H1 (cell line): ENCODE measurements around the gene USHBP1.

ENCODE experiments used
- CTCF ChIP-seq, 3 experiments: IDR thresholded peaks; 1 replicate in 2 of 3; 2 replicates in 1 of 3; pipeline versions ENCODE4 v1.5.1 to v1.6.1; 2011; ENCODE audit warnings: low read length in 3 of 3, mild to moderate bottlenecking in 3 of 3, inconsistent platforms in 2 of 3, low read depth in 1 of 3, moderate library complexity in 1 of 3; ENCODE audit not compliant: insufficient read depth in 1 of 3; ENCODE audit errors: control extremely low read depth in 1 of 3
- EP300 ChIP-seq, 2 experiments: IDR thresholded peaks; 1 replicate in 1 of 2; 2 replicates in 1 of 2; pipeline ENCODE4 v1.6.1; 2011 to 2012; ENCODE audit warnings: low read depth in 2 of 2, low read length in 2 of 2, mild to moderate bottlenecking in 2 of 2, borderline replicate concordance in 1 of 2, inconsistent platforms in 1 of 2, moderate library complexity in 1 of 2
- JUND ChIP-seq: IDR thresholded peaks from 2 replicates; pipeline ENCODE4 v1.6.1; 2011; ENCODE audit warnings: mild to moderate bottlenecking, improper control_type of control experiment, low read length
- KDM5A ChIP-seq: fragments of 200-600 bp; IDR thresholded peaks from 2 replicates; pipeline ENCODE4 v1.7.1; 2012; ENCODE audit warnings: mild to moderate bottlenecking, low read length, inconsistent platforms, mixed read lengths
- POLR2AphosphoS5 ChIP-seq: IDR thresholded peaks from 2 replicates; pipeline ENCODE4 v1.6.1; 2011; ENCODE audit warnings: low read depth, low read length
- SP1 ChIP-seq: IDR thresholded peaks from 2 replicates; pipeline ENCODE4 v1.6.1; 2011; ENCODE audit warnings: low read depth, low read length
- SP4 ChIP-seq: IDR thresholded peaks from 2 replicates; pipeline ENCODE4 v1.6.1; 2012; ENCODE audit warnings: low read length, inconsistent platforms

GRCh38 chr19:17210296-17210695 is 54.2 kb downstream of the USHBP1 start:
- TF ChIP-seq CTCF (IDR thresholded peaks at IDR 0.05; ENCODE audit: control extremely low read depth in 1 of 3, insufficient read depth in 1 of 3, low read depth in 1 of 3, low read length in 3 of 3), result no peak
- TF ChIP-seq EP300 (IDR thresholded peaks at IDR 0.05; ENCODE audit: borderline replicate concordance in 1 of 2, low read depth in 2 of 2, low read length in 2 of 2), result no peak
- TF ChIP-seq POLR2AphosphoS5, result no peak
- TF ChIP-seq JUND, result no peak
- no peak for TF ChIP-seq SP1
- TF ChIP-seq KDM5A, result no peak
- TF ChIP-seq SP4, result no peak
